ENCODE measurements around the gene DTNBP1.

The DTNBP1 gene

GRCh38 chr6:15496345-15497131 lies 166.3 kb downstream of the DTNBP1 start:
- H3F3A ChIP-seq (ENCODE audit: insufficient read depth, low read length), result no peaks in the 10 kb centered on the region
- no peak overlapping the region for H3K27ac ChIP-seq (ENCODE audit: low read length)
- TF ChIP-seq CTCF (IDR thresholded peaks at IDR 0.05; ENCODE audit: low read length) (no peak), EZH2 (optimal IDR thresholded peaks at IDR 0.05; ENCODE audit: low read depth, low read length) (no peak), EZH2phosphoT487 (IDR thresholded peaks at IDR 0.05; ENCODE audit: low read length) (no peak)
- no peaks in the 10 kb centered on the region for H3K9me3 ChIP-seq (replicated peaks; ENCODE audit: insufficient read depth, low read length)
- no peak overlapping the region for H3K9ac ChIP-seq (ENCODE audit: low read length)
- H2AFZ ChIP-seq (ENCODE audit: low read length), result no peak overlapping the region
- no peak for DNase-seq
- no peak overlapping the region for H3K4me3 ChIP-seq (ENCODE audit: low read length)
- no peaks in the 10 kb centered on the region for H3K36me3 ChIP-seq (replicated peaks; ENCODE audit: insufficient read depth, low read length)
- H3K27me3 ChIP-seq (replicated peaks; ENCODE audit: insufficient read depth, low read length), result no peaks in the 10 kb centered on the region
- H3K4me1 ChIP-seq (ENCODE audit: low read length), result no peaks in the 10 kb centered on the region
- H3K79me2 ChIP-seq (ENCODE audit: low read length), result no peaks in the 10 kb centered on the region; the same call in 1 of the 2 replicates
- no peaks in the 10 kb centered on the region for H3K9me2 ChIP-seq (replicated peaks; ENCODE audit: insufficient read depth, low read length)
- no peaks in the 10 kb centered on the region for H4K20me1 ChIP-seq (ENCODE audit: insufficient read depth, low read length)
- H3K4me2 ChIP-seq (ENCODE audit: low read depth, low read length), result no peak overlapping the region

- H3K9me3 ChIP-seq (replicated peaks; ENCODE audit: insufficient read depth, low read length), result no peaks in the 10 kb centered on the region
- no peak for TF ChIP-seq EZH2 (optimal IDR thresholded peaks at IDR 0.05; ENCODE audit: low read depth, low read length)
- TF ChIP-seq CTCF (IDR thresholded peaks at IDR 0.05; ENCODE audit: low read length), result no peak
- TF ChIP-seq EZH2phosphoT487 (IDR thresholded peaks at IDR 0.05; ENCODE audit: low read length), result no peak
- H3K4me3 ChIP-seq (ENCODE audit: low read length), result no peak overlapping the region
- H3K9ac ChIP-seq (ENCODE audit: low read length), result no peak overlapping the region
- H3K79me2 ChIP-seq (ENCODE audit: low read length), result no peaks in the 10 kb centered on the region; the same call in 1 of the 2 replicates
- H3K27ac ChIP-seq (ENCODE audit: low read length), result no peak overlapping the region
- no peaks in the 10 kb centered on the region for H3K36me3 ChIP-seq (replicated peaks; ENCODE audit: insufficient read depth, low read length)
- H3K27me3 ChIP-seq (replicated peaks; ENCODE audit: insufficient read depth, low read length), result no peaks in the 10 kb centered on the region
- no peak overlapping the region for H3K4me2 ChIP-seq (ENCODE audit: low read depth, low read length)
- no peak overlapping the region for H2AFZ ChIP-seq (ENCODE audit: low read length)
- no peaks in the 10 kb centered on the region for H3K9me2 ChIP-seq (replicated peaks; ENCODE audit: insufficient read depth, low read length)
- no peak for DNase-seq
- H4K20me1 ChIP-seq (ENCODE audit: insufficient read depth, low read length), result no peaks in the 10 kb centered on the region
- no peaks in the 10 kb centered on the region for H3F3A ChIP-seq (ENCODE audit: insufficient read depth, low read length)
- no peaks in the 10 kb centered on the region for H3K4me1 ChIP-seq (ENCODE audit: low read length)
These were observed 167.4 kb downstream of the DTNBP1 start for GRCh38 chr6:15495375-15495901.

- Histone ChIP-seq H3F3A (ENCODE audit: insufficient read depth, low read length) (no peaks in the 10 kb centered on the region), H3K79me2 (ENCODE audit: low read length) (no peaks in the 10 kb centered on the region; the same call in 1 of the 2 replicates), H3K27me3 (replicated peaks; ENCODE audit: insufficient read depth, low read length) (no peaks in the 10 kb centered on the region), H3K9ac (ENCODE audit: low read length) (no peak overlapping the region), H3K4me2 (ENCODE audit: low read depth, low read length) (no peak overlapping the region), H4K20me1 (ENCODE audit: insufficient read depth, low read length) (no peaks in the 10 kb centered on the region), H3K9me2 (replicated peaks; ENCODE audit: insufficient read depth, low read length) (no peaks in the 10 kb centered on the region), H2AFZ (ENCODE audit: low read length) (no peak overlapping the region), H3K4me3 (ENCODE audit: low read length) (no peak overlapping the region), H3K9me3 (replicated peaks; ENCODE audit: insufficient read depth, low read length) (no peaks in the 10 kb centered on the region), H3K4me1 (ENCODE audit: low read length) (no peaks in the 10 kb centered on the region), H3K27ac (ENCODE audit: low read length) (no peak overlapping the region), H3K36me3 (replicated peaks; ENCODE audit: insufficient read depth, low read length) (no peaks in the 10 kb centered on the region)
- no peak for DNase-seq
- TF ChIP-seq EZH2 (optimal IDR thresholded peaks at IDR 0.05; ENCODE audit: low read depth, low read length) (no peak), CTCF (IDR thresholded peaks at IDR 0.05; ENCODE audit: low read length) (no peak), EZH2phosphoT487 (IDR thresholded peaks at IDR 0.05; ENCODE audit: low read length) (no peak)
These were observed 169.2 kb downstream of the DTNBP1 start for GRCh38 chr6:15493437-15494168.
